B cell (primary cell): ENCODE data around the gene PES1. TPM values are rescaled to one million over a fixed set of nuclear protein-coding genes. Genes with fewer than 3 reads are reported as not detected.

ENCODE experiments used
- ATAC-seq: fragments of 200-7000 bp; cut with Tn5 transposase; one replicate; pipeline ENCODE4 v1.10.0; 2021; ENCODE audit warnings: low read depth, mild to moderate bottlenecking, moderate number of reproducible peaks, moderate library complexity
- CTCF ChIA-PET: fragments of 350-600 bp; sonication (Branson Sonifier 250); formaldehyde crosslinking; loops from one replicate; lab custom pipeline; 2021; ENCODE audit warnings: antibody characterized with exemption, inconsistent platforms; lab: Charles Lee
- POLR2A ChIA-PET: fragments of 350-600 bp; sonication (Branson Sonifier 250); formaldehyde crosslinking; loops from one replicate; lab custom pipeline; 2021; ENCODE audit warnings: antibody characterized with exemption; lab: Charles Lee
- DNase-seq: peaks from one replicate; pipeline ENCODE4 v3.0.0; 2013
- H2AFZ ChIP-seq: 2 replicates; pipeline ENCODE4 v1.6.1; 2012; ENCODE audit warnings: mild to moderate bottlenecking, low read depth, low read length; ENCODE audit not compliant: insufficient read depth, poor library complexity, severe bottlenecking
- H3K27ac ChIP-seq, 2 donors: 1 replicate in 1 of 2; 2 replicates in 1 of 2; pipeline ENCODE4 v1.5.1; 2012 to 2013; ENCODE audit warnings: low read length in 2 of 2, mild to moderate bottlenecking in 2 of 2, moderate library complexity in 1 of 2
- H3K27me3 ChIP-seq, 4 experiments: fragments of 200-600 bp in 1 of 4; sonication (generic) in 1 of 4; replicated peaks in 1 of 4; 1 replicate in 2 of 4; 2 replicates in 2 of 4; pipeline versions ENCODE4 v1.6.1 to v1.7.0; 2013 to 2016; ENCODE audit warnings: low read length in 3 of 4, mild to moderate bottlenecking in 2 of 4, mixed read lengths in 1 of 4, moderate library complexity in 1 of 4; ENCODE audit not compliant: insufficient read depth in 4 of 4, control insufficient read depth in 3 of 4; ENCODE audit errors: control extremely low read depth in 1 of 4
- H3K36me3 ChIP-seq, 2 experiments: replicated peaks in 1 of 2; 1 replicate in 1 of 2; 2 replicates in 1 of 2; pipeline versions ENCODE4 v1.6.1 to v1.7.1; 2013; ENCODE audit warnings: low read length in 1 of 2; ENCODE audit not compliant: insufficient read depth in 2 of 2, control insufficient read depth in 1 of 2; ENCODE audit errors: control extremely low read depth in 1 of 2, extremely low read depth in 1 of 2
- H3K4me1 ChIP-seq, 2 donors: fragments of 200-600 bp in 1 of 2; sonication (generic) in 1 of 2; 1 replicate in 1 of 2; 2 replicates in 1 of 2; pipeline versions ENCODE4 v1.5.1 to v1.6.1; 2013 to 2017; ENCODE audit warnings: low read length in 2 of 2; ENCODE audit not compliant: control insufficient read depth in 2 of 2, insufficient read depth in 2 of 2
- H3K4me2 ChIP-seq: replicated peaks from 2 replicates; pipeline ENCODE3; 2012; ENCODE audit warnings: mild to moderate bottlenecking, low read depth, low read length; ENCODE audit not compliant: poor library complexity, severe bottlenecking
- H3K4me3 ChIP-seq, 5 experiments: fragments of 200-600 bp in 1 of 5; sonication (generic) in 1 of 5; 1 replicate in 3 of 5; 2 replicates in 2 of 5; pipeline versions ENCODE4 v1.5.1 to v1.7.0; 2011 to 2016; ENCODE audit warnings: low read length in 4 of 5, mild to moderate bottlenecking in 4 of 5, low read depth in 2 of 5, control low read depth in 1 of 5, moderate library complexity in 1 of 5; ENCODE audit not compliant: insufficient read depth in 1 of 5; ENCODE audit errors: control extremely low read depth in 1 of 5, extremely low read depth in 1 of 5
- H3K79me2 ChIP-seq: fragments of 200-600 bp; sonication (generic); one replicate; pipeline ENCODE4 v1.6.0; 2016; ENCODE audit warnings: low read length; ENCODE audit not compliant: control insufficient read depth, insufficient read depth
- H3K9ac ChIP-seq: fragments of 200-600 bp; sonication (generic); 2 replicates; pipeline ENCODE4 v1.6.1; 2017; ENCODE audit warnings: mild to moderate bottlenecking, low read length, moderate library complexity
- H3K9me3 ChIP-seq, 3 donors: one replicate each; pipeline versions ENCODE4 v1.6.1 to v1.7.1; 2013; ENCODE audit warnings: low read length in 2 of 3; ENCODE audit not compliant: control insufficient read depth in 2 of 3, insufficient read depth in 1 of 3; ENCODE audit errors: control extremely low read depth in 1 of 3
- H4K20me1 ChIP-seq: 2 replicates; pipeline ENCODE4 v1.6.0; 2012; ENCODE audit warnings: mild to moderate bottlenecking, low read length; ENCODE audit not compliant: insufficient read depth, control insufficient read depth, poor library complexity, severe bottlenecking
- H3K27ac Mint-ChIP-seq: one replicate; pipeline ENCODE4 v1.8.0; 2021; ENCODE audit warnings: mixed read lengths
- H3K27me3 Mint-ChIP-seq: one replicate; pipeline ENCODE4 v1.8.0; 2021; ENCODE audit warnings: mixed read lengths
- H3K4me1 Mint-ChIP-seq: one replicate; pipeline ENCODE4 v1.8.0; 2021; ENCODE audit warnings: mixed read lengths
- H3K4me3 Mint-ChIP-seq: one replicate; pipeline ENCODE4 v1.8.0; 2021; ENCODE audit warnings: mixed read lengths
- H3K9me3 Mint-ChIP-seq: one replicate; pipeline ENCODE4 v1.8.0; 2022; ENCODE audit warnings: mixed read lengths; ENCODE audit not compliant: insufficient read depth
- CTCF ChIP-seq: fragments of 200-600 bp; IDR thresholded peaks from one replicate; pipeline ENCODE4 v1.8.0; 2022; ENCODE audit warnings: antibody characterized with exemption, mild to moderate bottlenecking
- EZH2 ChIP-seq: IDR thresholded peaks from 2 replicates; pipeline ENCODE4 v1.6.1; 2012; ENCODE audit warnings: borderline replicate concordance, low read depth, mild to moderate bottlenecking, moderate library complexity, low read length; ENCODE audit not compliant: insufficient read depth, poor library complexity, severe bottlenecking
- WGBS: methylation state at CpG from one replicate; pipeline ENCODE4 v1.1.5; 2013; ENCODE audit warnings: missing lambda C conversion rate; ENCODE audit not compliant: insufficient coverage; 5-methylcytosine and 5-hydroxymethylcytosine counted together
- intact Hi-C: fragments of 100-400 bp; cut with micrococcal nuclease; formaldehyde crosslinking; loops from one replicate; pipeline ENCODE4 v1.10.0; 2022
- polyA plus RNA-seq: library from polyadenylated mRNA; depleted of rRNA; stranded (reverse); fragments of >200 nt; gene quantifications from 2 replicates; pipeline ENCODE4 v1.2.3, GENCODE V29; 2012
- total RNA-seq, 2 donors: library from RNA; stranded (reverse); fragments of 120-200 nt in 1 of 2; gene quantifications; 1 replicate in 1 of 2; 2 replicates in 1 of 2; pipeline versions ENCODE4 v1.2.3 to v1.2.4, GENCODE V29; 2013 to 2022

The PES1 gene
- total and polyA plus RNA-seq, 2 donors (not counting 1 experiment from before 2014, with no cell fraction given) = 38.1 to 75.2 TPM

- DNase-seq (no peak), ATAC-seq (no peak)
- TF ChIP-seq CTCF (no peak), EZH2 (no peak)
- intact Hi-C loops = no loop called here
- ChIA-PET POLR2A (no interaction called here), CTCF (no interaction called here)
- no peaks in the 10 kb centered on the region for H3K27me3 ChIP-seq
- no peaks in the 10 kb centered on the region for H3K4me1 ChIP-seq
- H3K4me3 Mint-ChIP-seq = no peak overlapping the region
- no peak overlapping the region for H3K27ac ChIP-seq
- no peaks in the 10 kb centered on the region for H3K9me3 ChIP-seq
- H3K4me2 ChIP-seq = no peak overlapping the region
- H3K4me1 Mint-ChIP-seq = no peaks in the 10 kb centered on the region
- H3K36me3 ChIP-seq = no peaks in the 10 kb centered on the region
- peaks cover 22% of the 10 kb centered on the region for H3K27me3 Mint-ChIP-seq
- no peaks in the 10 kb centered on the region for H4K20me1 ChIP-seq
- no peak overlapping the region for H3K27ac Mint-ChIP-seq
- no peaks in the 10 kb centered on the region for H3K9me3 Mint-ChIP-seq
- no peaks in the 10 kb centered on the region for H3K79me2 ChIP-seq
- no peak overlapping the region for H3K4me3 ChIP-seq
- H2AFZ ChIP-seq = no peak overlapping the region
- no peak overlapping the region for H3K9ac ChIP-seq
Measured at GRCh38 chr22:30614879-30615278, 23.2 kb upstream of the PES1 start.

- no peak overlapping the region for H3K27ac Mint-ChIP-seq
- no peaks in the 10 kb centered on the region for H4K20me1 ChIP-seq
- ChIA-PET CTCF (no interaction called here), POLR2A (no interaction called here)
- H3K79me2 ChIP-seq = no peaks in the 10 kb centered on the region
- H3K9me3 ChIP-seq = no peaks in the 10 kb centered on the region
- peaks cover 25% of the 10 kb centered on the region for H3K27me3 Mint-ChIP-seq
- peaks cover 2% of the 10 kb centered on the region for H3K4me1 Mint-ChIP-seq
- H3K9ac ChIP-seq = no peak overlapping the region
- no peak overlapping the region for H3K4me3 Mint-ChIP-seq
- DNase-seq (no peak), ATAC-seq (no peak)
- peaks cover 0 to 4% of the 10 kb centered on the region in 2 donors for H3K4me1 ChIP-seq
- no peak overlapping the region for H2AFZ ChIP-seq
- no peak for TF ChIP-seq CTCF
- no peak for TF ChIP-seq EZH2
- no peaks in the 10 kb centered on the region for H3K9me3 Mint-ChIP-seq
- no peaks in the 10 kb centered on the region for H3K36me3 ChIP-seq
- no peak overlapping the region for H3K4me3 ChIP-seq
- no peak overlapping the region for H3K4me2 ChIP-seq
- H3K27ac ChIP-seq = no peak overlapping the region
- H3K27me3 ChIP-seq = no peaks in the 10 kb centered on the region
- intact Hi-C loops = no loop called here
- 97% methylated on average over 4 of the region's 7 CpGs for WGBS
Measured at GRCh38 chr22:30614268-30614667, 22.6 kb upstream of the PES1 start.
